ENCODE results near the gene CDC42EP1. TPM values are rescaled to one million over a fixed set of nuclear protein-coding genes. Genes with fewer than 3 reads are reported as not detected.
A peak's percentile ranks its signal among the peaks of the same experiment; 100 is the strongest.

The CDC42EP1 gene
- total RNA-seq, 2 experiments from 2014 or later, result 0.83 to 0.87 TPM

DNA sequence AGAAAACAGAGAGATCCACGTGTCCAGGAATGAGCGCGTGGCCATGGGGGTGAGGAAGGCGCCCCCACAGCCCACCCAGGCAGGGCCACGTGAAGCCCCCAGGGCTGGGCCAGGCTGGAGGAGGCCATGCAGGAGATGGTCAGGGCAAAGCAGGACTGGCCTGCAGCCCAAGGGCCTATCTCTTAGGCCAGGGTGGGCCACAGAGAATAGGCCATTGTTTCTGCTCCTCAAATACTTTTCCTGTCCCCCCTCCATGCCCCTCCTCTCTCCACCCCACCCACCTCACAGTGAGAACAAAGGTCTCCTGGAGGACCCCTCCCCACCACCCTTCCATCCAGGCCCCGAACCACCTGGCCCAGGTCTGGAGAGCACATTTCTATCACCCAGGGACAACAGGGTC is 8.3 kb upstream of the CDC42EP1 start:
- intact Hi-C loops (cut with DNase I, micrococcal nuclease), result no loop called here
- no peak overlapping the region for H3K27ac Mint-ChIP-seq
- no peaks in the 10 kb centered on the region for H3K4me1 Mint-ChIP-seq
- POLR2A ChIA-PET, result no interaction called here
- DNase-seq (no peak), ATAC-seq (no peak)
- CTCF ChIA-PET, result interaction anchor here (1.8 to 3.5 kb wide), 2 partner anchors 10 to 15 kb away, joined by 6 to 29 read pairs; no protein-coding TSS in a partner anchor
- no peaks in the 10 kb centered on the region for H3K9me3 Mint-ChIP-seq (ENCODE audit: low read depth)
- H3K27me3 Mint-ChIP-seq, result peaks cover 11% of the 10 kb centered on the region
- no peaks in the 10 kb centered on the region for H3K36me3 Mint-ChIP-seq (ENCODE audit: low read depth)
- no peak overlapping the region for H3K4me3 Mint-ChIP-seq

DNA sequence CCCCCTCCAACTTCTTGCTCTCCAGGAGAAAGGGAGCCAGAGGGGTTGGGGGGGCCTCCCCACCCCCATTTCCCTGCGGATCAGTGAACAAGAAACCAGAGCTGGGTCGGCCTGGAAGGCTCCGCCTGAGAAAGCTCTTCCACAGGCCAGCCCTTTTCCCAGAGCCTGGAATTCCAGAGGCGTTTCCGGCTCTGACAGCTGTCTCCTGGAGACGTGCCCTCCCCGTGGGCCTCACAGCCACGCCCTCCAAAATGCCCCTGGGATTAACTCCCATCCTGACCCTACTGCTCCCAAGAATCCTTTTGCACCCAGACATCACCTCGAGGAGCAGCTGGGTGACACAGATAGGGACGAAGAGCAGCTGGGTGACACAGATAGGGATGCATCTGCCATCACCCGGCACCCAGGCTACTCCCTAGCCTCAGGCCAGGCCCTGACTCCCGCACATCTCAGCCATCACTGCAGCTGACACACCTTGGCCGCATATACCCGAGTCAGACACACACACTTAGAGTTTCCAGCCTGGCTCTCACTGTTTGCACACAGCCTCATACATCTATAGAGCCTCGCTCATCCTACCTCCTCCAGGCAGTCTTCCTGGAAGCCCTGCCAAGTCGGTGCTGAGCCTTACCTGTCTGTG is 7.6 kb upstream of the CDC42EP1 start:
- H3K9me3 Mint-ChIP-seq (ENCODE audit: low read depth), result no peaks in the 10 kb centered on the region
- no peaks in the 10 kb centered on the region for H3K4me1 Mint-ChIP-seq
- H3K36me3 Mint-ChIP-seq (ENCODE audit: low read depth), result no peaks in the 10 kb centered on the region
- intact Hi-C loops (cut with DNase I, micrococcal nuclease), result no loop called here
- H3K27ac Mint-ChIP-seq, result no peak overlapping the region
- ChIA-PET POLR2A (no interaction called here), CTCF (interaction anchor here (0.6 to 1.8 kb wide), 3 partner anchors 9 to 22 kb away, joined by 3 to 6 read pairs (median 3); no protein-coding TSS in a partner anchor)
- ATAC-seq, result no peak
- H3K27me3 Mint-ChIP-seq, result peaks cover 14% of the 10 kb centered on the region
- no peak for DNase-seq
- H3K4me3 Mint-ChIP-seq, result no peak overlapping the region

- intact Hi-C loops (cut with DNase I, micrococcal nuclease), result no loop called here
- Mint-ChIP-seq H3K4me3 (no peak overlapping the region), H3K9me3 (ENCODE audit: low read depth) (no peaks in the 10 kb centered on the region), H3K27ac (no peak overlapping the region), H3K4me1 (no peaks in the 10 kb centered on the region), H3K27me3 (peaks cover 14% of the 10 kb centered on the region), H3K36me3 (ENCODE audit: low read depth) (no peaks in the 10 kb centered on the region)
- ATAC-seq (no peak), DNase-seq (no peak)
- POLR2A ChIA-PET, result no interaction called here
- CTCF ChIA-PET, result interaction anchor here (1.8 kb wide), 1 partner anchor 8 kb away, joined by 6 read pairs; no protein-coding TSS in a partner anchor
These were observed 6.6 kb upstream of the CDC42EP1 start for GRCh38 chr22:37553725-37554124.

- DNase-seq, result no peak
- Mint-ChIP-seq H3K9me3 (ENCODE audit: low read depth) (no peaks in the 10 kb centered on the region), H3K27me3 (peaks cover 24% of the 10 kb centered on the region), H3K36me3 (ENCODE audit: low read depth) (no peaks in the 10 kb centered on the region), H3K4me1 (no peaks in the 10 kb centered on the region), H3K27ac (no peak overlapping the region), H3K4me3 (no peak overlapping the region)
- CTCF ChIA-PET, result interaction anchor here (0.7 to 5.4 kb wide), 4 partner anchors 12 to 73 kb away, joined by 3 to 47 read pairs (median 4); no protein-coding TSS in a partner anchor
- intact Hi-C loops (cut with DNase I, micrococcal nuclease), result no loop called here
- ATAC-seq, result no peak
- POLR2A ChIA-PET, result no interaction called here
These were observed 5.3 kb upstream of the CDC42EP1 start for GRCh38 chr22:37555029-37555428.

- Mint-ChIP-seq H3K4me1 (peaks cover 6% of the 10 kb centered on the region), H3K36me3 (ENCODE audit: low read depth) (no peaks in the 10 kb centered on the region), H3K4me3 (no peak overlapping the region), H3K9me3 (ENCODE audit: low read depth) (no peaks in the 10 kb centered on the region), H3K27me3 (peaks cover 30% of the 10 kb centered on the region), H3K27ac (no peak overlapping the region)
- ChIA-PET CTCF (interaction anchor here (0.6 to 5.4 kb wide), 4 partner anchors 10 to 85 kb away, joined by 3 to 47 read pairs (median 3); no protein-coding TSS in a partner anchor), POLR2A (no interaction called here)
- no peak for ATAC-seq
- DNase-seq, result no peak
- intact Hi-C loops (cut with DNase I, micrococcal nuclease), result no loop called here
These were observed 3.6 kb upstream of the CDC42EP1 start for GRCh38 chr22:37556710-37557109.

GRCh38 chr22:37557321-37558001 is 2.8 kb upstream of the CDC42EP1 start:
- Mint-ChIP-seq H3K4me1 (peaks cover 11% of the 10 kb centered on the region), H3K9me3 (ENCODE audit: low read depth) (no peaks in the 10 kb centered on the region), H3K4me3 (no peak overlapping the region), H3K27me3 (peaks cover 38% of the 10 kb centered on the region), H3K27ac (no peak overlapping the region), H3K36me3 (ENCODE audit: low read depth) (no peaks in the 10 kb centered on the region)
- intact Hi-C loops (cut with DNase I, micrococcal nuclease), result no loop called here
- ATAC-seq (no peak), DNase-seq (no peak)
- ChIA-PET POLR2A (no interaction called here), CTCF (interaction anchor here (0.7 to 5.4 kb wide), 6 partner anchors 9 to 86 kb away, joined by 3 to 47 read pairs (median 3); no protein-coding TSS in a partner anchor)

DNA sequence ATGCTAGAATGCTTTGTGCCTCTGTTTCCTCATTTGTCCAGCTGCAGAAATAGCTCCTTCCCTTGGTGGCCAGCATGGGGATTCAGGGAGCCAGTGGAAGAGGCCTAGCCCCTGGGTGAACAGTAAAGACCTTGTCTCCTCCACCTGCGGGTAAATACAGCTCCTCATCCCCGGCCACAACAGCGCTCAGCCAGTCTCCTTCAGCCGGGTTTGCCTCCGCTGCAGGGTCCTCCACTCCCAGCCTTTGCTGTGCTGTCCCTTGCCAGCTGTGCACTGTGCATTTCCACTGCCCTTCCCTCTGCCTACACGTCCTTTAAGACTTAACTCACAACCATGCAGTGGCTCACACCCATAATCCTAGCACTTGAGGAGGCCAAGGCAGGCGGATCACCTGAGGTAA is 1.5 kb upstream of the CDC42EP1 start:
- ChIA-PET POLR2A (no interaction called here), CTCF (interaction anchor here (0.8 to 5.4 kb wide), 3 partner anchors 8 to 226 kb away, joined by 3 to 47 read pairs (median 6); no protein-coding TSS in a partner anchor)
- H3K4me1 Mint-ChIP-seq, result peaks cover 13% of the 10 kb centered on the region
- no peak overlapping the region for H3K4me3 Mint-ChIP-seq
- H3K9me3 Mint-ChIP-seq (ENCODE audit: low read depth), result no peaks in the 10 kb centered on the region
- intact Hi-C loops (cut with DNase I, micrococcal nuclease), result no loop called here
- no peak for DNase-seq
- H3K27ac Mint-ChIP-seq, result no peak overlapping the region
- H3K36me3 Mint-ChIP-seq (ENCODE audit: low read depth), result no peaks in the 10 kb centered on the region
- no peak for ATAC-seq
- peaks cover 48% of the 10 kb centered on the region for H3K27me3 Mint-ChIP-seq

DNA sequence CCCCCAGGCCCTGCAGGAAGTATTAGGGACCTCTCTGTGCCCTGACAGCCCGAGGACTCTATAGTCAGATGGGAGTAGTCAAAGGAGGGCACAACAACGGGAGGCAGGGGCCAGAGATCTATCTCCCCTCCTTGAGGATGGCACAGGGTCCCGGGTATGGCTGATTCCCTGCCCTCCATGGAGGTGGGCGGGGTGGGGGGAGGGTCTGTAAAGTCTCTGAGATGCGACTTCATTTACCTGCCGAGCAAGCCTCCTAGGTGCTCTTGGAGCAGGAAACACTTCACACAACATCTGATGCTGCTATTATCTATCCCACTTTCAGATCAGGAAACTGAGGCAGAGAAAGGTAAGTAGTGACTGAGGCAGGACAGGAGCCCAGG is 769 bp upstream of the CDC42EP1 start:
- intact Hi-C loops (cut with DNase I, micrococcal nuclease), result no loop called here
- Mint-ChIP-seq H3K4me1 (peaks cover 13% of the 10 kb centered on the region), H3K27me3 (peaks cover 49% of the 10 kb centered on the region)

GRCh38 chr22:37560608-37561211 is 430 bp downstream of the CDC42EP1 start:
- ATAC-seq, result no peak
- intact Hi-C loops (cut with DNase I, micrococcal nuclease), result loop anchor here in 1 of 2 experiments (1.0 to 2.0 kb wide), 2 partner anchors 22 to 74 kb away; partner anchors contain the start of gene MFNG
- peak overlapping the region; percentile 38 for H3K4me3 Mint-ChIP-seq
- H3K9me3 Mint-ChIP-seq (ENCODE audit: low read depth), result no peaks in the 10 kb centered on the region
- H3K27ac Mint-ChIP-seq, result no peak overlapping the region
- ChIA-PET CTCF (interaction anchor here (1.3 to 10.2 kb wide), 6 partner anchors 8 to 47 kb away, joined by 4 to 302 read pairs (median 6); partner anchors contain the start of gene GGA1), POLR2A (no interaction called here)
- H3K4me1 Mint-ChIP-seq, result peaks cover 13% of the 10 kb centered on the region
- H3K27me3 Mint-ChIP-seq, result peaks cover 49% of the 10 kb centered on the region
- DNase-seq, result no peak
- H3K36me3 Mint-ChIP-seq (ENCODE audit: low read depth), result no peaks in the 10 kb centered on the region

More for the DNA sequence above, 769 bp upstream of the CDC42EP1 start:
- no peak for DNase-seq
- Mint-ChIP-seq H3K36me3 (ENCODE audit: low read depth) (no peaks in the 10 kb centered on the region), H3K9me3 (ENCODE audit: low read depth) (no peaks in the 10 kb centered on the region), H3K4me3 (no peak overlapping the region), H3K27ac (no peak overlapping the region)
- ATAC-seq, result no peak
- CTCF ChIA-PET, result interaction anchor here (0.6 to 5.4 kb wide), 4 partner anchors 7 to 704 kb away, joined by 3 to 47 read pairs (median 4); no protein-coding TSS in a partner anchor
- POLR2A ChIA-PET, result no interaction called here

DNA sequence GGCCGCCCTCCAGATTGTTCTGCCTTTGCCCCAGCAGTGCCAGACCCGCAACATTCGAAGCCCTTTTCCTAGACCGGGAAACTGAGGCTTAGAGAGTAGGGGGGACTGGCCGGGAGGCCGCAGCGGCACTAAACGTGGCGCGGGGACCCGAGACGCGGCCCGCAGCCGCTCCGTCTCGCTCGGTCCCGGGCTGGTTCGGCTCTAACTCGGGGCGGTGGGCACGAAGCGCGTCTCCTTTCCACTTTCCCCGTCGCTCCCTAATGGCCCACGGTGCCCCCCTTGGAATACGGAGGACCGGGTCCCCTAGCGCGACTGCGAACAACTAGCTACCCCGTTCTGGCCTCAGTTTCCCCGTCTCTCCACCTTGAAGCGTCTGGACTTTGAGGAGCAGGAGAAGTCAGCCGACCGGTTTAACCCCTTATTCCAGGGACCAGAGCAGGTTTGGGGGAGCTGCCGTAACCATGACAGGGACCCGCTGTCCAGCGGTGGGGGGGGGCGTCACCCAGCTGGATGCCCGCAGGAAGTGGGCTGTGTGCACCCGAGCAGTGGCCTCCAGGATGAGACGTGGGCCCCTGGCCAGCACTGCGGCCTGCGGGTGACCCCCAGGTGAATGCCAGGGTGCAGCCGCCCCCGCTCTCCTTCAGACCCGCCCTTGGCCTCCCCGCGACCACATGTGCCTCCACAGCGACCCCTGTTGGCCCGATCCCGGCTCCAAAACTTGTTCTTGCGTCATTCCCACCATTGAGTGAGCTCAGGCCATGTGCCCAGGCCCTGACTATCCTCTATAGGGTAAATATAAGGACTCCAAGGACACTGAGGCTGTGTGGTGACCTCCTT is 1.1 kb downstream of the CDC42EP1 start:
- Mint-ChIP-seq H3K4me1 (peaks cover 20% of the 10 kb centered on the region), H3K27me3 (peaks cover 45% of the 10 kb centered on the region), H3K27ac (peak overlapping the region; percentile 51), H3K36me3 (ENCODE audit: low read depth) (no peaks in the 10 kb centered on the region), H3K4me3 (peak overlapping the region; percentile 57), H3K9me3 (ENCODE audit: low read depth) (no peaks in the 10 kb centered on the region)
- peak; percentile 71 for ATAC-seq
- POLR2A ChIA-PET, result interaction anchor here (0.6 to 1.0 kb wide), 2 partner anchors 29 to 238 kb away, joined by 4 to 12 read pairs; no protein-coding TSS in a partner anchor
- intact Hi-C loops (cut with DNase I, micrococcal nuclease), result loop anchor here in 1 of 2 experiments (1.0 to 2.0 kb wide), 2 partner anchors 23 to 75 kb away; partner anchors contain the start of gene MFNG
- CTCF ChIA-PET, result interaction anchor here (0.5 to 10.2 kb wide), 15 partner anchors 9 to 841 kb away, joined by 3 to 302 read pairs (median 4); partner anchors contain the start of genes CYTH4 and GGA1
- peak; percentile 92 for DNase-seq

All from activated CD4-positive, alpha-beta T cell treated with anti-CD3 and anti-CD28 coated beads for 36 hours (primary cell).